DND-41 (cell line): ENCODE measurements around the gene SMG5.

Experiments used
- EZH2 ChIP-seq: IDR thresholded peaks from 3 replicates; pipeline ENCODE4 v1.6.1; 2012; ENCODE audit warnings: borderline replicate concordance, low read depth, mild to moderate bottlenecking, moderate library complexity, low read length, inconsistent platforms; ENCODE audit not compliant: severe bottlenecking
- TF ChIP-seq, protein P1 (sequence below): IDR thresholded peaks from 2 replicates; pipeline ENCODE4 v1.5.1; 2012; ENCODE audit warnings: borderline replicate concordance, low read length, moderate library complexity, mild to moderate bottlenecking; ENCODE audit not compliant: poor library complexity, severe bottlenecking; ENCODE audit errors: extremely low read depth

- TF ChIP-seq, protein P1, sequence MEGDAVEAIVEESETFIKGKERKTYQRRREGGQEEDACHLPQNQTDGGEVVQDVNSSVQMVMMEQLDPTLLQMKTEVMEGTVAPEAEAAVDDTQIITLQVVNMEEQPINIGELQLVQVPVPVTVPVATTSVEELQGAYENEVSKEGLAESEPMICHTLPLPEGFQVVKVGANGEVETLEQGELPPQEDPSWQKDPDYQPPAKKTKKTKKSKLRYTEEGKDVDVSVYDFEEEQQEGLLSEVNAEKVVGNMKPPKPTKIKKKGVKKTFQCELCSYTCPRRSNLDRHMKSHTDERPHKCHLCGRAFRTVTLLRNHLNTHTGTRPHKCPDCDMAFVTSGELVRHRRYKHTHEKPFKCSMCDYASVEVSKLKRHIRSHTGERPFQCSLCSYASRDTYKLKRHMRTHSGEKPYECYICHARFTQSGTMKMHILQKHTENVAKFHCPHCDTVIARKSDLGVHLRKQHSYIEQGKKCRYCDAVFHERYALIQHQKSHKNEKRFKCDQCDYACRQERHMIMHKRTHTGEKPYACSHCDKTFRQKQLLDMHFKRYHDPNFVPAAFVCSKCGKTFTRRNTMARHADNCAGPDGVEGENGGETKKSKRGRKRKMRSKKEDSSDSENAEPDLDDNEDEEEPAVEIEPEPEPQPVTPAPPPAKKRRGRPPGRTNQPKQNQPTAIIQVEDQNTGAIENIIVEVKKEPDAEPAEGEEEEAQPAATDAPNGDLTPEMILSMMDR = no peak
- TF ChIP-seq EZH2 = no peak
Measured at GRCh38 chr1:156229809-156230472, 52.7 kb downstream of the SMG5 start.
